NCI-H774 (cell line): ENCODE data around the gene CDH7.

Experiments
- DNase-seq: peaks from one replicate; lab custom pipeline; 2025; lab: John Stamatoyannopoulos, UW

The CDH7 gene

GRCh38 chr18:65768120-65768778 lies 17.4 kb downstream of the CDH7 start:
- DNase-seq, result no peak

GRCh38 chr18:65769652-65770051 lies 18.8 kb downstream of the CDH7 start:
- DNase-seq, result no peak

- no peak for DNase-seq
Observed at GRCh38 chr18:65786474-65786873, 35.7 kb downstream of the CDH7 start.

GRCh38 chr18:65788373-65788772 lies 37.6 kb downstream of the CDH7 start:
- no peak for DNase-seq

- DNase-seq, result no peak
Observed at GRCh38 chr18:65790604-65791003, 39.8 kb downstream of the CDH7 start.

- no peak for DNase-seq
Observed at GRCh38 chr18:65791719-65792118, 40.9 kb downstream of the CDH7 start.

GRCh38 chr18:65792456-65793074 lies 41.8 kb downstream of the CDH7 start:
- no peak for DNase-seq

- DNase-seq, result no peak
Observed at GRCh38 chr18:65808759-65809158, 57.9 kb downstream of the CDH7 start.

GRCh38 chr18:65811307-65811706 lies 60.5 kb downstream of the CDH7 start:
- no peak for DNase-seq

GRCh38 chr18:65815506-65815905 lies 64.7 kb downstream of the CDH7 start:
- no peak for DNase-seq

GRCh38 chr18:65817178-65817577 lies 66.4 kb downstream of the CDH7 start:
- DNase-seq, result no peak

GRCh38 chr18:65821911-65822310 lies 71.1 kb downstream of the CDH7 start:
- no peak for DNase-seq

- no peak for DNase-seq
Observed at GRCh38 chr18:65822826-65823225, 72.0 kb downstream of the CDH7 start.

GRCh38 chr18:65827444-65827843 lies 76.6 kb downstream of the CDH7 start:
- DNase-seq, result no peak

GRCh38 chr18:65835881-65836280 lies 85.1 kb downstream of the CDH7 start:
- no peak for DNase-seq

GRCh38 chr18:65846107-65846506 lies 95.3 kb downstream of the CDH7 start:
- DNase-seq, result no peak

- no peak for DNase-seq
Observed at GRCh38 chr18:65852273-65852672, 101.5 kb downstream of the CDH7 start.

- DNase-seq, result no peak
Observed at GRCh38 chr18:65859075-65859474, 108.3 kb downstream of the CDH7 start.

- DNase-seq, result no peak
Observed at GRCh38 chr18:65869527-65869926, 118.7 kb downstream of the CDH7 start.

GRCh38 chr18:65876310-65876709 lies 125.5 kb downstream of the CDH7 start:
- no peak for DNase-seq

- no peak for DNase-seq
Observed at GRCh38 chr18:65897292-65897691, 146.5 kb downstream of the CDH7 start.

- no peak for DNase-seq
Observed at GRCh38 chr18:65901522-65901921, 150.7 kb downstream of the CDH7 start.

GRCh38 chr18:65906621-65907034 lies 155.8 kb downstream of the CDH7 start:
- DNase-seq, result no peak

- DNase-seq, result no peak
Observed at GRCh38 chr18:65907281-65907680, 156.5 kb downstream of the CDH7 start.
